Measurements from ENCODE around the gene SYT6.

DNA sequence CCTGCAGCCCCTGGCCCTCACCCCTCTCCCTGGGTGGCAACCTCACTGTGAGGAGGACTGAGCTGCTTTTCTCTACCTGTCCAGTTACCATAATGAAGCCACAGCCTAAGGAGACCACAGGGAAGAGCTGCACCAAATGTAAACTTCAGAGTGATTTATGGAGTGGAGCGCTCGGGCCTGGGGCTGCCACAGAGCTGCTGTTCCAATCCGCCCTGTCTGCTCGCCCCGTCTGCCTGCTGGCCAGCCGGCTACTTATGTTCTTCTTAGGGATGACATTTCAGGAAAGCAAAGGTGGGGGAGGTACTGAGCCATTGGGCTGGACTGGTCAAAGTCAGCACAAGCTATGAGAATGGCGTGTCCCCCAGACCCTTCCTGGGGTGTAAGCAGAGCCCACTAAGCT is 17.9 kb downstream of the SYT6 start:
- TF ChIP-seq, protein P1, sequence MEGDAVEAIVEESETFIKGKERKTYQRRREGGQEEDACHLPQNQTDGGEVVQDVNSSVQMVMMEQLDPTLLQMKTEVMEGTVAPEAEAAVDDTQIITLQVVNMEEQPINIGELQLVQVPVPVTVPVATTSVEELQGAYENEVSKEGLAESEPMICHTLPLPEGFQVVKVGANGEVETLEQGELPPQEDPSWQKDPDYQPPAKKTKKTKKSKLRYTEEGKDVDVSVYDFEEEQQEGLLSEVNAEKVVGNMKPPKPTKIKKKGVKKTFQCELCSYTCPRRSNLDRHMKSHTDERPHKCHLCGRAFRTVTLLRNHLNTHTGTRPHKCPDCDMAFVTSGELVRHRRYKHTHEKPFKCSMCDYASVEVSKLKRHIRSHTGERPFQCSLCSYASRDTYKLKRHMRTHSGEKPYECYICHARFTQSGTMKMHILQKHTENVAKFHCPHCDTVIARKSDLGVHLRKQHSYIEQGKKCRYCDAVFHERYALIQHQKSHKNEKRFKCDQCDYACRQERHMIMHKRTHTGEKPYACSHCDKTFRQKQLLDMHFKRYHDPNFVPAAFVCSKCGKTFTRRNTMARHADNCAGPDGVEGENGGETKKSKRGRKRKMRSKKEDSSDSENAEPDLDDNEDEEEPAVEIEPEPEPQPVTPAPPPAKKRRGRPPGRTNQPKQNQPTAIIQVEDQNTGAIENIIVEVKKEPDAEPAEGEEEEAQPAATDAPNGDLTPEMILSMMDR (IDR thresholded peaks at IDR 0.05) = no peak
- no peak for TF ChIP-seq POLR2A (IDR thresholded peaks at IDR 0.05)

Data from testis (tissue), 2 donors.